B cell (primary cell): Measurements from ENCODE around the gene PANX3. TPM values are rescaled to one million over a fixed set of nuclear protein-coding genes. Genes with fewer than 3 reads are reported as not detected.

Experiments used
- ATAC-seq: fragments of 200-7000 bp; cut with Tn5 transposase; one replicate; pipeline ENCODE4 v1.10.0; 2021; ENCODE audit warnings: low read depth, mild to moderate bottlenecking, moderate number of reproducible peaks, moderate library complexity
- CTCF ChIA-PET: fragments of 350-600 bp; sonication (Branson Sonifier 250); formaldehyde crosslinking; loops from one replicate; lab custom pipeline; 2021; ENCODE audit warnings: antibody characterized with exemption, inconsistent platforms; lab: Charles Lee
- POLR2A ChIA-PET: fragments of 350-600 bp; sonication (Branson Sonifier 250); formaldehyde crosslinking; loops from one replicate; lab custom pipeline; 2021; ENCODE audit warnings: antibody characterized with exemption; lab: Charles Lee
- DNase-seq: peaks from one replicate; pipeline ENCODE4 v3.0.0; 2013
- H2AFZ ChIP-seq: 2 replicates; pipeline ENCODE4 v1.6.1; 2012; ENCODE audit warnings: mild to moderate bottlenecking, low read depth, low read length; ENCODE audit not compliant: insufficient read depth, poor library complexity, severe bottlenecking
- H3K27ac ChIP-seq, 2 donors: 1 replicate in 1 of 2; 2 replicates in 1 of 2; pipeline ENCODE4 v1.5.1; 2012 to 2013; ENCODE audit warnings: low read length in 2 of 2, mild to moderate bottlenecking in 2 of 2, moderate library complexity in 1 of 2
- H3K27me3 ChIP-seq, 4 experiments: fragments of 200-600 bp in 1 of 4; sonication (generic) in 1 of 4; replicated peaks in 1 of 4; 1 replicate in 2 of 4; 2 replicates in 2 of 4; pipeline versions ENCODE4 v1.6.1 to v1.7.0; 2013 to 2016; ENCODE audit warnings: low read length in 3 of 4, mild to moderate bottlenecking in 2 of 4, mixed read lengths in 1 of 4, moderate library complexity in 1 of 4; ENCODE audit not compliant: insufficient read depth in 4 of 4, control insufficient read depth in 3 of 4; ENCODE audit errors: control extremely low read depth in 1 of 4
- H3K36me3 ChIP-seq, 2 experiments: replicated peaks in 1 of 2; 1 replicate in 1 of 2; 2 replicates in 1 of 2; pipeline versions ENCODE4 v1.6.1 to v1.7.1; 2013; ENCODE audit warnings: low read length in 1 of 2; ENCODE audit not compliant: insufficient read depth in 2 of 2, control insufficient read depth in 1 of 2; ENCODE audit errors: control extremely low read depth in 1 of 2, extremely low read depth in 1 of 2
- H3K4me1 ChIP-seq, 2 donors: fragments of 200-600 bp in 1 of 2; sonication (generic) in 1 of 2; 1 replicate in 1 of 2; 2 replicates in 1 of 2; pipeline versions ENCODE4 v1.5.1 to v1.6.1; 2013 to 2017; ENCODE audit warnings: low read length in 2 of 2; ENCODE audit not compliant: control insufficient read depth in 2 of 2, insufficient read depth in 2 of 2
- H3K4me2 ChIP-seq: replicated peaks from 2 replicates; pipeline ENCODE3; 2012; ENCODE audit warnings: mild to moderate bottlenecking, low read depth, low read length; ENCODE audit not compliant: poor library complexity, severe bottlenecking
- H3K4me3 ChIP-seq, 5 experiments: fragments of 200-600 bp in 1 of 5; sonication (generic) in 1 of 5; 1 replicate in 3 of 5; 2 replicates in 2 of 5; pipeline versions ENCODE4 v1.5.1 to v1.7.0; 2011 to 2016; ENCODE audit warnings: low read length in 4 of 5, mild to moderate bottlenecking in 4 of 5, low read depth in 2 of 5, control low read depth in 1 of 5, moderate library complexity in 1 of 5; ENCODE audit not compliant: insufficient read depth in 1 of 5; ENCODE audit errors: control extremely low read depth in 1 of 5, extremely low read depth in 1 of 5
- H3K79me2 ChIP-seq: fragments of 200-600 bp; sonication (generic); one replicate; pipeline ENCODE4 v1.6.0; 2016; ENCODE audit warnings: low read length; ENCODE audit not compliant: control insufficient read depth, insufficient read depth
- H3K9ac ChIP-seq: fragments of 200-600 bp; sonication (generic); 2 replicates; pipeline ENCODE4 v1.6.1; 2017; ENCODE audit warnings: mild to moderate bottlenecking, low read length, moderate library complexity
- H3K9me3 ChIP-seq, 3 donors: one replicate each; pipeline versions ENCODE4 v1.6.1 to v1.7.1; 2013; ENCODE audit warnings: low read length in 2 of 3; ENCODE audit not compliant: control insufficient read depth in 2 of 3, insufficient read depth in 1 of 3; ENCODE audit errors: control extremely low read depth in 1 of 3
- H4K20me1 ChIP-seq: 2 replicates; pipeline ENCODE4 v1.6.0; 2012; ENCODE audit warnings: mild to moderate bottlenecking, low read length; ENCODE audit not compliant: insufficient read depth, control insufficient read depth, poor library complexity, severe bottlenecking
- H3K27ac Mint-ChIP-seq: one replicate; pipeline ENCODE4 v1.8.0; 2021; ENCODE audit warnings: mixed read lengths
- H3K27me3 Mint-ChIP-seq: one replicate; pipeline ENCODE4 v1.8.0; 2021; ENCODE audit warnings: mixed read lengths
- H3K4me1 Mint-ChIP-seq: one replicate; pipeline ENCODE4 v1.8.0; 2021; ENCODE audit warnings: mixed read lengths
- H3K4me3 Mint-ChIP-seq: one replicate; pipeline ENCODE4 v1.8.0; 2021; ENCODE audit warnings: mixed read lengths
- H3K9me3 Mint-ChIP-seq: one replicate; pipeline ENCODE4 v1.8.0; 2022; ENCODE audit warnings: mixed read lengths; ENCODE audit not compliant: insufficient read depth
- EZH2 ChIP-seq: IDR thresholded peaks from 2 replicates; pipeline ENCODE4 v1.6.1; 2012; ENCODE audit warnings: borderline replicate concordance, low read depth, mild to moderate bottlenecking, moderate library complexity, low read length; ENCODE audit not compliant: insufficient read depth, poor library complexity, severe bottlenecking
- WGBS: methylation state at CpG from one replicate; pipeline ENCODE4 v1.1.5; 2013; ENCODE audit warnings: missing lambda C conversion rate; ENCODE audit not compliant: insufficient coverage; 5-methylcytosine and 5-hydroxymethylcytosine counted together
- intact Hi-C: fragments of 100-400 bp; cut with micrococcal nuclease; formaldehyde crosslinking; loops from one replicate; pipeline ENCODE4 v1.10.0; 2022
- polyA plus RNA-seq: library from polyadenylated mRNA; depleted of rRNA; stranded (reverse); fragments of >200 nt; gene quantifications from 2 replicates; pipeline ENCODE4 v1.2.3, GENCODE V29; 2012
- total RNA-seq, 2 donors: library from RNA; stranded (reverse); fragments of 120-200 nt in 1 of 2; gene quantifications; 1 replicate in 1 of 2; 2 replicates in 1 of 2; pipeline versions ENCODE4 v1.2.3 to v1.2.4, GENCODE V29; 2013 to 2022
- TF ChIP-seq, protein P1 (sequence below): fragments of 200-600 bp; IDR thresholded peaks from one replicate; pipeline ENCODE4 v1.8.0; 2022; ENCODE audit warnings: antibody characterized with exemption, mild to moderate bottlenecking

Gene PANX3
- total and polyA plus RNA-seq, 2 donors (not counting 1 experiment from before 2014, with no cell fraction given): not detected

GRCh38 chr11:124570160-124570559, 41.1 kb upstream of the PANX3 start:
- no peaks in the 10 kb centered on the region for H3K36me3 ChIP-seq
- no peak overlapping the region for H3K9ac ChIP-seq
- no peak overlapping the region for H3K4me2 ChIP-seq
- Mint-ChIP-seq H3K27ac (no peak overlapping the region), H3K27me3 (peaks cover 27% of the 10 kb centered on the region), H3K4me1 (no peaks in the 10 kb centered on the region), H3K9me3 (no peaks in the 10 kb centered on the region), H3K4me3 (no peak overlapping the region)
- no peak overlapping the region for H3K4me3 ChIP-seq
- POLR2A ChIA-PET: no interaction called here
- CTCF ChIA-PET: no interaction called here
- ATAC-seq: no peak
- H3K4me1 ChIP-seq: no peaks in the 10 kb centered on the region
- no peaks in the 10 kb centered on the region for H4K20me1 ChIP-seq
- TF ChIP-seq, protein P1, sequence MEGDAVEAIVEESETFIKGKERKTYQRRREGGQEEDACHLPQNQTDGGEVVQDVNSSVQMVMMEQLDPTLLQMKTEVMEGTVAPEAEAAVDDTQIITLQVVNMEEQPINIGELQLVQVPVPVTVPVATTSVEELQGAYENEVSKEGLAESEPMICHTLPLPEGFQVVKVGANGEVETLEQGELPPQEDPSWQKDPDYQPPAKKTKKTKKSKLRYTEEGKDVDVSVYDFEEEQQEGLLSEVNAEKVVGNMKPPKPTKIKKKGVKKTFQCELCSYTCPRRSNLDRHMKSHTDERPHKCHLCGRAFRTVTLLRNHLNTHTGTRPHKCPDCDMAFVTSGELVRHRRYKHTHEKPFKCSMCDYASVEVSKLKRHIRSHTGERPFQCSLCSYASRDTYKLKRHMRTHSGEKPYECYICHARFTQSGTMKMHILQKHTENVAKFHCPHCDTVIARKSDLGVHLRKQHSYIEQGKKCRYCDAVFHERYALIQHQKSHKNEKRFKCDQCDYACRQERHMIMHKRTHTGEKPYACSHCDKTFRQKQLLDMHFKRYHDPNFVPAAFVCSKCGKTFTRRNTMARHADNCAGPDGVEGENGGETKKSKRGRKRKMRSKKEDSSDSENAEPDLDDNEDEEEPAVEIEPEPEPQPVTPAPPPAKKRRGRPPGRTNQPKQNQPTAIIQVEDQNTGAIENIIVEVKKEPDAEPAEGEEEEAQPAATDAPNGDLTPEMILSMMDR: no peak
- TF ChIP-seq EZH2: no peak
- H2AFZ ChIP-seq: no peak overlapping the region
- no peak for DNase-seq
- H3K79me2 ChIP-seq: no peaks in the 10 kb centered on the region
- H3K9me3 ChIP-seq: no peaks in the 10 kb centered on the region
- peaks cover 0 to 3% (median 0%) of the 10 kb centered on the region in 4 experiments for H3K27me3 ChIP-seq
- no peak overlapping the region for H3K27ac ChIP-seq
- intact Hi-C loops: no loop called here
- 89% methylated on average over 6 of the region's 7 CpGs for WGBS

DNA sequence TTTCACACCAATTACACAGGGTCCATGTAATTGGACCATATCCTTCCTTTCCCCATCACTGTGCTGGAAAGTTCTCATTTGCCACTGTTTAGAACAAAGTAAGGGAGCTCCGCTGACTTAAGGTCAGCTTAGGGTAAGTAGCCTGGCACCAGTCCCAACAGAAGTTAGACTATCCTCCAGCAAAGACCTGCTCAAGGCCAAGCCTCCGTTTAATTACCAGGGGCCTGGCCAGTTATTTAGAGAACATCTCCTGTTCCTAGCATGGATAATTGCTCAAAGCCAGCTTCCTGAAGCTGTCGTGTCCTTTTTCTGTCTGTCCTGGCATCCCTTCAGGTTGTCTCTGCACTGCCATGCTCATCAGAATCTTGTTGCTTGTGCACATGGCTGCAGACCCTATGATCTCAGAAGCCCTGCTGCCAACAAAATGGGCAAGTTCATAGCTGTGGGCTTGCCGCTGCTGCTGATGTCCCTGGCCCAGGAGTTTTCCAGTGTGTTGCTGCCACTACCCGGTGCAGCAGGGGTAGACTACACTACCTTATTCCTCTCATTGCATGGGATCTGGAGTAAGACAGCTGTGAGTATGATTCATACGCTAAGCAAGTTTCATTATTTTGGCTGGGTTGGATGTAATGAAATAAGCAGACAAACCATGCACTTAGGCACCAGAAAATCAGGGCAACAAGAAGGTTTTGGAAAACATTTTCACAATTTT, 33.4 kb upstream of the PANX3 start:
- CTCF ChIA-PET: no interaction called here
- Histone ChIP-seq H3K4me3 (no peak overlapping the region), H3K4me1 (no peaks in the 10 kb centered on the region), H3K9me3 (no peaks in the 10 kb centered on the region), H3K9ac (no peak overlapping the region), H3K27me3 (peaks cover 0 to 3% (median 0%) of the 10 kb centered on the region in 4 experiments), H3K79me2 (no peaks in the 10 kb centered on the region), H4K20me1 (no peaks in the 10 kb centered on the region), H3K4me2 (no peak overlapping the region), H3K27ac (no peak overlapping the region), H2AFZ (no peak overlapping the region), H3K36me3 (no peaks in the 10 kb centered on the region)
- Mint-ChIP-seq H3K9me3 (no peaks in the 10 kb centered on the region), H3K27me3 (peaks cover 24% of the 10 kb centered on the region), H3K4me3 (no peak overlapping the region), H3K4me1 (no peaks in the 10 kb centered on the region), H3K27ac (no peak overlapping the region)
- WGBS: 92% methylated on average over 4 of the region's 6 CpGs
- TF ChIP-seq, protein P1: no peak
- no peak for TF ChIP-seq EZH2
- POLR2A ChIA-PET: no interaction called here
- DNase-seq: no peak
- intact Hi-C loops: no loop called here
- ATAC-seq: no peak
